ENCODE data around the gene ORAI1. TPM values are rescaled to one million over a fixed set of nuclear protein-coding genes. Genes with fewer than 3 reads are reported as not detected.

The ORAI1 gene
- total RNA-seq, 1 experiment from 2014 or later: 31.4 TPM

DNA sequence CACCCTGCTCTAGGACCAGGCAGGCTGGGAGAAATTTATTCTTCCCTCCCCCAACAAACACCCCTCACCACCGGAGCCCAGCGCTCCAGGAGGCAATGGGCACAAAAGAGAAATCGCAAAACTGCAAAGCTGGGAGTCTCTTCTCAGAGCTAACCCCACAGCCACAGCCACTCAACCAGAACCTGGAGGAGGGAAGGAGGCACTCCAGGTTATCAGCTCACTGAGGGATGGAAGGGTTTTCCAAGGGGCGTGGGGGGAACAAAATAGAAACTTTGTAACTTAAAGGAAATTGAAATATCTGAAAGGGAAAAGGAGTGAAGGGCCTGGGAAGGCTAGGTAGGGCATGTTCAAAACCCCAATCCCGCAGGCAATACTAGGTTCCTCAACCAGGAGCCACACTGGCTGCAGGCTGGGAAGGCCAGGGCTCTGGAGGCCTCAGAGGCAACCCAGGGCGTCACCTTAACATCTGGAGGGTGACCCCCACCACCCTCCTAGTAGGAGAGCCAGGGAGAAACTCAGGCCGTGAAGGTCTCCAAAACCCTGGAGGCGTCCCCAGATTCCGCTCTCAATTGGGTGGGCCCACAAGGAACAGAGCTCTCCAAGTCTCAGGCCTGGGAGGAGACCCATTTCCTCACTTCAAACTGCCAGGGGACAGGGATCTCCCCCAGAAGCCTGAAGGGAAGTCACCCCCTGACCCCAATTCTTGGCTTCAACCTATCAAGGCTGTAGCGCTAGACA lies 48.7 kb upstream of the ORAI1 start:
- Histone ChIP-seq H3K36me3 (ENCODE audit: low read depth, low read length) (peaks cover 11% of the 10 kb centered on the region; the same call in 1 of the 2 replicates), H3K9ac (ENCODE audit: low read length) (peak overlapping the region; percentile 13), H2AFZ (ENCODE audit: low read length) (peak overlapping the region; percentile 56; the same call in 1 of the 2 replicates), H3K4me1 (ENCODE audit: insufficient read depth, low read length) (peaks cover 44% of the 10 kb centered on the region), H3K4me3 (ENCODE audit: low read length) (peak overlapping the region; percentile 39), H4K20me1 (ENCODE audit: low read length) (no peaks in the 10 kb centered on the region), H3K79me2 (ENCODE audit: low read length) (peaks cover 39% of the 10 kb centered on the region), H3K27me3 (ENCODE audit: low read length) (no peaks in the 10 kb centered on the region), H3K9me2 (replicated peaks; ENCODE audit: low read length) (no peaks in the 10 kb centered on the region), H3F3A (ENCODE audit: low read length, unreplicated experiment) (peaks cover 9% of the 10 kb centered on the region), H3K9me3 (ENCODE audit: low read length) (no peaks in the 10 kb centered on the region), H3K27ac (ENCODE audit: low read length) (peak overlapping the region; percentile 84), H3K4me2 (ENCODE audit: low read length) (peak overlapping the region; percentile 82)
- intact Hi-C loops (cut with micrococcal nuclease): no loop called here
- ATAC-seq (peak; percentile 20), DNase-seq (no peak)
- BruUV-seq (replicated peaks): no TSS peak
- TF ChIP-seq EZH2 (IDR thresholded peaks at IDR 0.05; ENCODE audit: low read length, unreplicated experiment): no peak
- no peak for TF ChIP-seq EZH2phosphoT487 (IDR thresholded peaks at IDR 0.05; ENCODE audit: borderline replicate concordance, low read length)
- TF ChIP-seq, protein P1, sequence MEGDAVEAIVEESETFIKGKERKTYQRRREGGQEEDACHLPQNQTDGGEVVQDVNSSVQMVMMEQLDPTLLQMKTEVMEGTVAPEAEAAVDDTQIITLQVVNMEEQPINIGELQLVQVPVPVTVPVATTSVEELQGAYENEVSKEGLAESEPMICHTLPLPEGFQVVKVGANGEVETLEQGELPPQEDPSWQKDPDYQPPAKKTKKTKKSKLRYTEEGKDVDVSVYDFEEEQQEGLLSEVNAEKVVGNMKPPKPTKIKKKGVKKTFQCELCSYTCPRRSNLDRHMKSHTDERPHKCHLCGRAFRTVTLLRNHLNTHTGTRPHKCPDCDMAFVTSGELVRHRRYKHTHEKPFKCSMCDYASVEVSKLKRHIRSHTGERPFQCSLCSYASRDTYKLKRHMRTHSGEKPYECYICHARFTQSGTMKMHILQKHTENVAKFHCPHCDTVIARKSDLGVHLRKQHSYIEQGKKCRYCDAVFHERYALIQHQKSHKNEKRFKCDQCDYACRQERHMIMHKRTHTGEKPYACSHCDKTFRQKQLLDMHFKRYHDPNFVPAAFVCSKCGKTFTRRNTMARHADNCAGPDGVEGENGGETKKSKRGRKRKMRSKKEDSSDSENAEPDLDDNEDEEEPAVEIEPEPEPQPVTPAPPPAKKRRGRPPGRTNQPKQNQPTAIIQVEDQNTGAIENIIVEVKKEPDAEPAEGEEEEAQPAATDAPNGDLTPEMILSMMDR (conservative IDR thresholded peaks at IDR 0.05; ENCODE audit: low read depth, low read length): no peak
- POLR2A ChIA-PET (ENCODE audit: unreplicated experiment): interaction anchor here (0.6 to 0.9 kb wide), 2 partner anchors 49 to 266 kb away, joined by 3 to 5 read pairs; partner anchors contain the start of gene ORAI1
- CTCF ChIA-PET: interaction anchor here (0.8 to 2.0 kb wide), 3 partner anchors 25 to 90 kb away, joined by 5 to 24 read pairs (median 5); partner anchors contain the start of gene ORAI1

DNA sequence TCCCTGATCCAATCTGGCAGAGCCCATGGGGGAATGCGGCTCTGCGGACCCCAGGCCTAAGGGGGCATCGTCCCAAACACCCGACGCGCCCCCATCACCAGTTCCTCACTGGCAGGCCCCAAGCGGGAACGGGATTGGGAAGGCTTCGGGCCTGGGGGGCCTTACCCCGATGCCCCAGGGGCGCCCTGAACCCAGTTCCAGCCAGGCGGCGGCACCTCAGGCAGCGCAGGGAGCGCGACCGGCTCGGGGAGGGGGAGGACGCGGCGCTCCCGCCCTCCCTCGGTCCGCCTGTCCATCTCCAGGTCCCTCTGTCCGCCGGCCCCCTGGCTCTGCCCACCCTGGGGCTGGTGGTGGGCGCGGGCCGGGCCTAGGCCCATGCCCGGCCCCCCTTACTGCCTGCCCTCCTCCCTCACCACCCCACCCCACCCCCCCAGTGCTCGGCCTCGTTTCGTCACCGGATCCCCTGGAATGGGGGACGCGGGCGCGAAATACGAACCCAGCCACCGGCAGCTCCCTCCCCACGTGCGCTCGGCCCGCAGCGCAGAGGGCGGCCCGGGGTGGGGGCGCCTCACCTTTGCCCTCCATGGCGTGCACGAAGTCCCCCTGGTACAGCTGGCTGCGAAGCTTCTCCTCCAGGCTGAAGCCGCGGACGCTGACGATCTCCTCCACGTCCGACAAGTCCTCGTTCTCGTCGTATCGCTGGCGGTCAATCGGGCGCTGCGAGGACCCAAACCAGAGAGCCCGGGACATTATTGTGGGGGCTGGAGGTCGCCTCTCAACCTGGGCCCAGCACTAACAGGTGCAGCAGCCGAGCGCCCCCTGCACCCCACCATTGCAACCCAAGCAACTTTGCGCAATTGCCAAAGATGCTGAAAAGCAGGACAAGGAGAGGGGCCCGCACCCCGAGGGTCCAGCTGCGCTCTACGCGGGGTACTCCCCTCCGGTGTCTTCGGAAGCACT lies 47.8 kb upstream of the ORAI1 start:
- H3F3A ChIP-seq (ENCODE audit: low read length, unreplicated experiment): peaks cover 9% of the 10 kb centered on the region
- peaks cover 11% of the 10 kb centered on the region; the same call in 1 of the 2 replicates for H3K36me3 ChIP-seq (ENCODE audit: low read depth, low read length)
- DNase-seq (no peak), ATAC-seq (no peak)
- no peaks in the 10 kb centered on the region for H3K9me2 ChIP-seq (replicated peaks; ENCODE audit: low read length)
- no TSS peak for BruUV-seq (replicated peaks)
- H2AFZ ChIP-seq (ENCODE audit: low read length): peak overlapping the region; percentile 92; the same call in 1 of the 2 replicates
- ChIA-PET CTCF (interaction anchor here (2.0 kb wide), 1 partner anchor 26 kb away, joined by 24 read pairs; no protein-coding TSS in a partner anchor), POLR2A (ENCODE audit: unreplicated experiment) (interaction anchor here (0.8 kb wide), 1 partner anchor 26 kb away, joined by 3 read pairs; no protein-coding TSS in a partner anchor)
- peak overlapping the region; percentile 83 for H3K9ac ChIP-seq (ENCODE audit: low read length)
- H3K27me3 ChIP-seq (ENCODE audit: low read length): no peaks in the 10 kb centered on the region
- intact Hi-C loops (cut with micrococcal nuclease): no loop called here
- H3K27ac ChIP-seq (ENCODE audit: low read length): peak overlapping the region; percentile 84
- H3K4me1 ChIP-seq (ENCODE audit: insufficient read depth, low read length): peaks cover 50% of the 10 kb centered on the region
- no peaks in the 10 kb centered on the region for H3K9me3 ChIP-seq (ENCODE audit: low read length)
- H3K4me2 ChIP-seq (ENCODE audit: low read length): peak overlapping the region; percentile 99
- no peaks in the 10 kb centered on the region for H4K20me1 ChIP-seq (ENCODE audit: low read length)
- TF ChIP-seq, protein P1 (conservative IDR thresholded peaks at IDR 0.05; ENCODE audit: low read depth, low read length): no peak
- TF ChIP-seq EZH2phosphoT487 (IDR thresholded peaks at IDR 0.05; ENCODE audit: borderline replicate concordance, low read length) (no peak), EZH2 (IDR thresholded peaks at IDR 0.05; ENCODE audit: low read length, unreplicated experiment) (no peak)
- peaks cover 39% of the 10 kb centered on the region for H3K79me2 ChIP-seq (ENCODE audit: low read length)
- H3K4me3 ChIP-seq (ENCODE audit: low read length): peak overlapping the region; percentile 82

Measured in PC-3 (cell line).